Putamen (tissue), 1 donor: ENCODE results near the gene PHLDB2.

Experiments
- DNase-seq: peaks from one replicate; pipeline ENCODE4 v3.0.0-alpha.2; 2016; ENCODE audit warnings: low spot score

The PHLDB2 gene

GRCh38 chr3:111884411-111885018 lies 25.4 kb downstream of the PHLDB2 start:
- DNase-seq, result no peak

- no peak for DNase-seq
Measured at GRCh38 chr3:111885578-111885977, 26.5 kb downstream of the PHLDB2 start.

DNA sequence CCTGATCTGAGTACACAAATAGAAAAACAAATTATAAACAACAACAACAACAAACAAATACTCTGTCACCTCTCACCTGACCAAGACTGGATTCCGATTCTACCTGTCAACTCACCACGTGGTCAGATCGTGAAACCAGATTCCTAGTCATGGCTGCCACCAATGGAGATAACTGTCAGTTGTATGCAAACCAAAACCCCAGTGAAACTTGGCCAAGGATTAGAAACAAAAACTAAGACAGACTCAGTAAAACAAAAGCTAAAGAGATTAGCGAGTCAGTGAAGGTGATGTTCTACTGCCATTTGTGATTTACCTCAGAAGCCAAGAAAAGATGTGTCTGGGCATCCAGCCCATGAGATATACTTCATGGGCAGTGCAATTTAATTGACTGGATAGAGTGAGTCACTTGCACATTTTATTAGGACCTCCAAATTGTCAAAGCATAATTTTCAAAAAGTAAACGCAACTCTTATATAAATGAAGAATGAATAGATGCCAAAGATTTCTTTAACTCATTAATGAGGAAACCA lies 31.1 kb downstream of the PHLDB2 start:
- no peak for DNase-seq

DNA sequence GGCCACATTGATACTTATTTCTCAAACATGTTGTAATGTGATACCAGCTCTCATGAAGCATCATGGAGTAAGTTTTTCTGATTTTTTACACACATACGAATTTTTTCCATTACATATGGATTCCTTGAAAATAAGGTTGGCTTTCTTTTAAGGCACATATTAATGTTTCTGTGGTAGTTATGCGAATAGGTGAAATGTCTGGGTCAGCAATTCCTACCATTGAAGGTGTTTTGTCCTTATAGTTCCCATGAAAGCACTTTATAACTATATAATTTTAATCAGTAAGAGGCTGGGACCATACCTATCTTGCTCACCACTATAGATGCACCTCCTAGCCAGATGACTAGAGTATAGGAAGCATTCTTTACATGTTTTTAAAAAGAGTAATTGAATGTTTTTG lies 33.0 kb downstream of the PHLDB2 start:
- no peak for DNase-seq

DNA sequence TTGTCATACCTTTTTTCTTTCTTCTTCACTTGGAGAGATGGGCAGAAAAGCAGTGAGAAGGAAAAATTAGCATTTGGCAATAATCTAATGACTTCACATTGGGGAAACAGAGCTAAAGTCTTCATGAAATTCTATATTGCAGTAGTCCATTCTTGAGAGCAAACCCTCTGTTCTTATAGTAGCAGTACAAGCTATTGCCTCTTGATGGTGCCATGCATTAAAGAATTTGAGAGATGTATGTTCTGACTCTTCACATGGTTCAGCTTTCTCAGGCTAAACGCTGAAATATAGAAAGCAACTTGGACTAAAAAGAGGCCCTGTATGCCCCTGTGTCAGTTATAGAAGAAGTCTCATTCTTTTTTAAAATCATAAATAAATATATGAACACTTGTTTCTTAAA lies 36.0 kb downstream of the PHLDB2 start:
- peak; percentile 50 for DNase-seq

GRCh38 chr3:111899966-111900365 lies 40.9 kb downstream of the PHLDB2 start:
- no peak for DNase-seq

GRCh38 chr3:111901637-111902036 lies 42.6 kb downstream of the PHLDB2 start:
- DNase-seq, result no peak

DNA sequence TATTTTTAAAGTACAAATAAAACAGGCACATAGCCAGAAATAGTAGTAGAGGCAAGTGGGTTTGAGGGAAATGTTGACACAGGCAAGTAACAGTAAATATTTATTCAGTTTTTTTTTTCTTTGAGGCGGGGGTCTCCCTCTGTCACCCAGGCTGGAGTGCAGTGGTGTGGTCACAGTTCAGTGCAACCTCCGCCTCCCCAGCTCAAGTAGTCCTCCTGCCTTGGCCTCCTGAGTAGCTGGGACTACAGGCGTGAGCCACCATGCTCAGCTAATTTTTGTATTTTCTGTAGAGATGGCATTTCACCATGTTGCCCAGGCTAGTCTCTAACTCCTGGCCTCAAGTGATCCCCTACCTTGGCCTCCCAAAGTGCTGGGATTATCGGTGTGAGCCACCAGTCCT lies 43.5 kb downstream of the PHLDB2 start:
- DNase-seq, result no peak

DNA sequence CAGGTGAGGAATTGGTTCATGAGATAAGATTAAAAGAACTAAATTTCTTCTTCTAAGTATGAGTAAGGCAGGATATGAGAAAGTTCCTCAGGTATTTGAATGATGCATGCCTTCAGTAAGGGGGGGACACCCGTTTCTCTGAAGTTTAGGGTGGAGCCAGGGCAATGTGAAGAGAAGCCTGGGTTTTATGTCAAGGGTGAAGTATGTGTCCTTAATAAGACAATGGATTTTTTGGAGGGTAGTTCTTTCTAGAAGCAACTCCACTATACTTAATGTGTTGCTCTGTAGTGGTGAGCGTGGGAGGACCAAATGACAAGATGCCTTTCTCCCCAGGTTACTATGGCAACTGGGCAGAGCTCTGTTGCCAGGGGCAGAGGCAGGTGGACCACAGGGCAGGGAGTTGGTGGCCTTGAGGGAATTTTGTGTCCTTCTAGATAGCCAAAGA lies 44.0 kb downstream of the PHLDB2 start:
- no peak for DNase-seq

DNA sequence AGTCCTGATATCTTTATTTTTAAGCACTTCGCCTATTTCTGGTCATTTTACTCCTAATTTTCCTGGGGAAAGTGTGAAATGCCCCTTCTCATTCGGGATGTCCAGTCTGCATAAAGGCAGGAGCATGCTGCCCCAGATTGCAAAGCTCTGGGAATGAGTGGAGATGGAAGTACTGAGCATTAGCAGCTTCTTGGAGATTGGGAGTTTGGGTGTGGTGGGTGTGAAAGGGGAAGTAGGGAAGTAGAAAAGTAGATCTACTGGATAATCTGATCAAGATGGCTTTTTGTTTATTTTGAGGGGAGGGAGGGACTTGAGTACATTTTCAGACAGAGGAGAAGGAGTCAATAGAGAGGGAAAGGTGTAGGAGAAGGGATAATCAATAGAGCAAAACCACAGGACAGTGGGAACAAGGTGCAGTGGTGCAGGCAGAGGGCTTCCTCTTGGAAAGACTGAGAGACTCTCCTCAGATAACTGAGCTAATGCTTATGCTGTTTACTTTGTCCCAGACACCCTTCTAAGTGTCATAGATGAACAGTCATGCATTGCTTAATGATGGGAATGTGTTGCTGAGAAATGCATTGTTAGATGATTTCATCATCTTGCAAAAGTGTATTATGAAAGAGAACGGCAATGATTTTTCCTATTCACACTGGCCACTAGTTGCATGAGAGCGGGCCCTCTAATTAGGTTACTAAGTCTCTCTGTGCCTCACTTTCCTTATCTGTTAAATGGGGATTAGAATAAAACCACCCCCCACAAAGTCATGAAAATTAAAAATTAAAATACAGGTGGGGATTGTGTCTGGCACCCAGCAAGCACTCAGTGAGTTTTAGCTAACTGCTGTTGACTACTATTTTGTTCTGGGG lies 45.5 kb downstream of the PHLDB2 start:
- DNase-seq, result no peak

DNA sequence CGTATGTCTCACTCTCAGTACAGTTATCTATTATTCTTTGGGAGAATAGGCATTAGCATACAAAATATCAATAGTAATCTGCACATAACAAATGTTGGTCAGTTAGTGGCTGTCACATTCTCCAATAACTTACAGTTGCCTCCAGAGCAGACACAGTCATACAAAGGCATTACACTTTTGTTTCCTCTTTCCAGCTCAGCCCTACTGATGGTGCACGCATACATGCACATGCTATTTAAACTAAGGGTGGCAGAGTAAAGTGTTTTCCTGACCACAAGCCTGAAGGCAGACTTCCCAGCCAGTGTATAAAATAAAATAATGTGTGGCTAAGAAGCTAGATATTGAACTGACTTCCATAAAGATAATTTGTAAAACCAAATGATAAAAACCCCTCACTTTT lies 47.6 kb downstream of the PHLDB2 start:
- DNase-seq, result no peak

DNA sequence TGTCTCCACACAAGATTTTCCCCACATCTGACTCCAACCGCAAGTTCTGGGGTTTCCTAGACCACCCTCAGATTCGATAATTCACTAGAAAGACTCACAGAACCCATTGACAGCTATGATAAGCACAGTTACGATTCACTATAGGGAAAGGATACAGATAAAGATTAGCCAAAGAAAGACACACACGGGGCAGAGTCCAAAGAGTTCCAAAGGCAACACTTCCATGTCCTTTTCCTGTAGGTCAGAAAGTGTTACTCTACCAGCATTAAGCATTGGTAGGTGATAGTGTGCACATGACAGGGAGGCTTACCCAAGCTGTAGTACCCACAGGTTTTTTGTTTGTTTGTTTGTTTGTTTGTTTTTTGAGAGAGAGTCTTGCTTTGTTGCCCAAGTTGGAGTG lies 48.1 kb downstream of the PHLDB2 start:
- DNase-seq, result no peak

DNA sequence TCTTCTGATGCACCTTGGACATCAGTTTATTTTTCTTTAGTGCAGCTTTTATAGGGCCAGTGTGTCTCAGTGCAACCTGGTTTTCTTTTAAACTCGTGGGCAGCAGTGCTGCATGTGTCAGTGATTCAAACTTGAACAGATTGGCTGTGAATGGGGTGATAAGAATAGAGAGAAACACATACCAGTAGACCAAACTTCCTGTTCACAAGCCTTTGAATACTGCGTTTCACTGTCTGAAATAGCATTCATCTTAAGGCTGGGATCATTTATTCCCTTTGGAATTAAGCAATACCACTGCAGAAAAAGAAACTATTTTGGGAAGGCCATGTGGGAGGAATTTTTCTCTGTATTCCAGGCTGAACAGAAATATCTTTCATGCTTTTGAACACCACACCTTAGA lies 51.7 kb downstream of the PHLDB2 start:
- DNase-seq, result peak; percentile 53

DNA sequence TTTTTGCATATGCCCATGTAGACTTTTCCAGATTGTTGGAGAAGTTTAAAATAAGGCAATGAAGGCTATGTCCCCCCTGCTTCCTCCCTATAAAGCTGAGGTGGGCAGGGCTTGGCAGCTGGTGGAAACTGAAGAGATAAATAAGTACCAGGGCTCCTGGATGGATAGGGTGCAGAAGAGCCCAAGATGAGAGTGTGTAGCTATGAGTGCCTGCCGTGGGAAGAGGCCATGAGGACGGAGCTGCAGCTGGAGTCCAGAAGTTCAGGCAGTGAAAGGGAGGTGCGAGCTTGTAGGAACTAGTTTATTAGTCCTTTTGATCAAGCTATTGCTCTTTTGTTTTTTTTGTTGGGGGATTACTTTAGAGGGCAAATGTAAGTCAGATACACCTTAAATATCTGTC lies 52.4 kb downstream of the PHLDB2 start:
- DNase-seq, result no peak

GRCh38 chr3:111913163-111913763 lies 54.2 kb downstream of the PHLDB2 start:
- no peak for DNase-seq

DNA sequence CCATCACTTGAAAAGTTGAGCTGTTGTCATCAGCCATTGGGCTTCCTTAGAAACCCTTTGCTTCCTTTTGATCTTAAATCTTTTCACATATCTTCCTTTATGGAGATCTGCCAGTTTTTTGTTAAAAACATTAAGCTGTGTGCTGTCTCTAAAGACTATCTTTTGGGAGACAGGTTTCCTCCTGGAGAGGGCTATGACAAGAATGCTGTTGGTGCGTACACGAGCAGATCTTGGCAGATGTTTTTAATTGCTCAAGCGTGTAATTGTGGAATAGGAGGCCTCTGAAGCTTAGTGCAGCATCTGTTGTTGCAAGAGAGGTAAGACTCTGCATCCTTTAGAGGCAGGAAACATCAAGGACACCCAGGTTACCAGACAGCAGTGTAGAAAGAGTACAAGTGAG lies 56.8 kb downstream of the PHLDB2 start:
- no peak for DNase-seq

GRCh38 chr3:111917300-111917699 lies 58.2 kb downstream of the PHLDB2 start:
- DNase-seq, result no peak

DNA sequence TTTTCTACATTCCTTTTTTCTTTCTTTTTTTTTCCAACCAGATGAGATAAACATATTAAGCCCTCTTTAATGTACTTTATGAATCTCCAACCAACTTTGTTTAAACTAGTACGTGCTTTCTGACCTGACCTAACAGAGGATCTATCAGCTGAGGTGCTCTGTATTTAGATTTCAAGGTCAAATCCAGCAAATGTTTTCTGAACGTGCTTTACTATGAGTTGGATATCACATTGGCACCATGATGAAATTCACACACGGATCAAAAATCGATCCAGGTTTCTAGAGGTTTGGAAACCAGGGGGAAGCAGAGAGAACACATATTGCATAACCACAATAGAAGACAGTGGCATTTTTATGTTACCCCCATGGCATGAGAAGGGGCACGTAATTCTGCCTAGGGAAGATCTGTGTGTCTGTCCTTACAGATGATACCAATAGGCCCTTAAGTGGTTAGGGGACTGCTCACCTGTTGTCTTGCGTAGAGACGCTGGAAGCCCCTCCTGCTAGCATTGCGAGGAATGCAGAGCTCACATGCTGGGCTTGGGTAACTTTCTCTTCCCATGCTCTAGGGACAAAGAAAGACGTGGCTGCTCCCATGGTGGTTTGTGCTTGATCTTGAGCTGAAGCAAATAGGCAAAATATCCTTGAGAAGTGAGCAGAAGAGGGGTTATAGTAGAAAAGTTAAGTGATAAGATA lies 60.5 kb downstream of the PHLDB2 start:
- DNase-seq, result no peak

DNA sequence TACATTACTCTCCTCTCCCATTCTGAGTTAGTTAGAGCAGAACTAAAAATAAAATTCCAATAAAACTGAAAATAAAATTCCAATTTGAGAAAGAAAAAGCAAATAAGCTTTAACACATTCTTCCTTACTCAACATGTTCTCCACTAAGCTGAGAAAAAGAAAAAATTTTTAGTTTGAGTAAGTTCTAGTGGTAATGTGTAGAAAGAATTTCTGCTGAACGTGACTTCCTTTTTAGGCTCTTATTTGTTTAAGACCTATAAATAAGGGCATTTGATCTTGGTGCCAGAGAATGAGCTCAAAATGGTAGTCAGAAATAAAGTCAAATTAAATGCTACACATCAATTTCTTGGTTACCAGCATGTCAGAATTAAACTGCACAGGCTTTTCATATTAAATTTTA lies 62.1 kb downstream of the PHLDB2 start:
- no peak for DNase-seq

- DNase-seq, result no peak
Measured at GRCh38 chr3:111923095-111923771, 64.2 kb downstream of the PHLDB2 start.

GRCh38 chr3:111923806-111924205 lies 64.7 kb downstream of the PHLDB2 start:
- no peak for DNase-seq

DNA sequence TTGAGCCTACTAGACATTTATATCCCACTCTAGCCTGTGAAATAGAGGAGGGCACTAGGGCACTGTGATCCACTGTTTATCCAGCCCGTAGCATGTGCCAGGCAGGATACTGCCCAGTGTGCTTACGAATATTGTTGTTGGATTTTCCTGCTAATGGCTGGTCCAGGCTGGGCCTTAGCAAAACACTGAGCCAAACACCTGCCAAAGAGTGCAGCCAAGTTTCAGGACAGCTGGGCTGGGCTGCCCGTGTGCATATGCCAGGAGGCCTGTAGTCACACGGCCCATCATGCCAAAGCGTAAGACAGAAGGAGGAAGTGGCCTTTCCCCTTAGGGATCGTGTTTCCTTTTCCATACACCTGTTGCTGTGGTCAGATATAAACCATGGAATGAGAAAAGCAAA lies 65.2 kb downstream of the PHLDB2 start:
- DNase-seq, result no peak
